Spleen (tissue), 11 donors: ENCODE data around the gene PLA2G6. TPM values are rescaled to one million over a fixed set of nuclear protein-coding genes. Genes with fewer than 3 reads are reported as not detected.

Experiments
- DNase-seq: peaks from one replicate; pipeline ENCODE4 v3.0.0-alpha.2; 2020
- H3K27ac ChIP-seq, 8 donors: fragments of 200-600 bp; sonication (generic) in 7 of 8; 1 replicate in 4 of 8; 2 replicates in 4 of 8; pipeline versions ENCODE4 v1.5.0 to v1.8.0; 2016 to 2021; ENCODE audit warnings: inconsistent platforms in 4 of 8, mild to moderate bottlenecking in 4 of 8, moderate library complexity in 1 of 8
- H3K27me3 ChIP-seq, 7 donors: fragments of 200-600 bp; sonication (generic) in 6 of 7; replicated peaks in 1 of 7; 1 replicate in 4 of 7; 2 replicates in 3 of 7; pipeline versions ENCODE4 v1.5.0 to v1.8.0; 2016 to 2021; ENCODE audit warnings: inconsistent platforms in 3 of 7, mild to moderate bottlenecking in 1 of 7
- H3K36me3 ChIP-seq, 6 donors: fragments of 200-600 bp; sonication (generic) in 5 of 6; 1 replicate in 4 of 6; 2 replicates in 2 of 6; pipeline versions ENCODE4 v1.5.0 to v1.8.0; 2016 to 2021; ENCODE audit warnings: inconsistent platforms in 2 of 6
- H3K4me1 ChIP-seq, 6 donors: fragments of 200-600 bp; sonication (generic) in 5 of 6; 1 replicate in 3 of 6; 2 replicates in 3 of 6; pipeline versions ENCODE4 v1.5.0 to v1.8.0; 2016 to 2021; ENCODE audit warnings: inconsistent platforms in 3 of 6
- H3K4me3 ChIP-seq, 8 donors: fragments of 200-600 bp; sonication (generic) in 7 of 8; 1 replicate in 4 of 8; 2 replicates in 4 of 8; pipeline versions ENCODE4 v1.5.0 to v1.8.0; 2016 to 2021; ENCODE audit warnings: inconsistent platforms in 4 of 8, mild to moderate bottlenecking in 4 of 8, moderate library complexity in 2 of 8
- H3K9me3 ChIP-seq, 8 donors: fragments of 200-600 bp; sonication (generic) in 7 of 8; 1 replicate in 4 of 8; 2 replicates in 4 of 8; pipeline versions ENCODE4 v1.5.0 to v1.8.0; 2016 to 2021; ENCODE audit warnings: inconsistent platforms in 4 of 8
- CTCF ChIP-seq, 11 experiments: fragments of 200-600 bp in 7 of 11; fragments of 450-650 bp in 4 of 11; sonication (generic) in 4 of 11; IDR thresholded peaks in 8 of 11; conservative IDR thresholded peaks in 3 of 11; 1 replicate in 7 of 11; 2 replicates in 4 of 11; pipeline versions ENCODE4 v1.4.0 to v1.8.0; 2016 to 2021; ENCODE audit warnings: antibody characterized with exemption in 11 of 11, inconsistent platforms in 4 of 11, mild to moderate bottlenecking in 1 of 11
- POLR2A ChIP-seq, 3 donors: fragments of 450-650 bp; IDR thresholded peaks; one replicate each; pipeline ENCODE4 v1.5.1; 2017; ENCODE audit warnings: antibody characterized with exemption in 3 of 3, mild to moderate bottlenecking in 1 of 3
- POLR2AphosphoS5 ChIP-seq, 3 donors: sonication (generic); formaldehyde crosslinking; IDR thresholded peaks; one replicate each; pipeline ENCODE4 v1.5.1; 2017; ENCODE audit warnings: antibody characterized with exemption in 3 of 3
- WGBS, 5 donors: extraction: QIAGEN DNeasy Blood & Tissue Kit in 3 of 5; methylation state at CpG; one replicate each; pipeline versions ENCODE4 v1.1.5 to v1.1.7; 2013 to 2018; 5-methylcytosine and 5-hydroxymethylcytosine counted together
- intact Hi-C: fragments of 100-400 bp; cut with DNase I; formaldehyde crosslinking; loops from one replicate; pipeline ENCODE4 v1.15.0; 2023; ENCODE audit warnings: low total_unique reads
- polyA plus RNA-seq, 3 donors: library from polyadenylated mRNA; stranded (reverse); fragments of 200-250 nt; gene quantifications; one replicate each; pipeline ENCODE4 v1.2.1, GENCODE V29; 2013
- total RNA-seq, 7 donors: library from RNA; depleted of rRNA in 3 of 7; stranded (reverse); fragments of >200 nt in 3 of 7; fragmentation: NEBNext Ultra II Directional in 4 of 7; extraction: Animal tissue kit (Norgen Biotek cat#: 25700) in 4 of 7; gene quantifications; one replicate each; pipeline versions ENCODE4 v1.1.0 to v1.2.1, GENCODE V29; 2016 to 2021
- donor health status: healthy with polysubstance abuse.
- donor health status: DM: no; HTN: no; CAD: no; lungs with moderate emphysema.
- donor health status: DM: no; HTN: no; CAD: no.
- donor health status: Bipolar disorder and iron deficiency.
- donor health status: healthy.
- donor health status: DM: no; HTN: no; CAD: no.
- donor health status: DM: yes; HTN: yes; CAD: no.

PLA2G6 gene
- total and polyA plus RNA-seq, 10 donors, result 18.1 to 60.9 (median 55.8) TPM

GRCh38 chr22:38176170-38176741, 5.4 kb downstream of the PLA2G6 start:
- peak; percentile 87 for DNase-seq
- H3K27ac ChIP-seq, result peak overlapping the region; percentile 45 to 78 (median 67)
- peaks cover 31 to 82% (median 59%) of the 10 kb centered on the region in 6 donors for H3K4me1 ChIP-seq
- WGBS, 5 donors, result 15 to 39% (median 28%) methylated on average over 5 to 14 of the region's 14 CpGs
- TF ChIP-seq POLR2A (IDR thresholded peaks at IDR 0.05) (no peak), POLR2AphosphoS5 (IDR thresholded peaks at IDR 0.05) (peak; percentile 81 to 85 (median 82))
- intact Hi-C loops, result no loop called here
- no peaks in the 10 kb centered on the region for H3K9me3 ChIP-seq
- no peaks in the 10 kb centered on the region for H3K27me3 ChIP-seq
- no peak overlapping the region for H3K4me3 ChIP-seq
- no peaks in the 10 kb centered on the region for H3K36me3 ChIP-seq

- WGBS, 5 donors, result 89 to 95% (median 92%) methylated on average over 13 to 17 of the region's 17 CpGs
- Histone ChIP-seq H3K9me3 (no peaks in the 10 kb centered on the region), H3K27ac (peak overlapping the region; percentile 22 to 78 (median 66)), H3K4me3 (no peak overlapping the region), H3K36me3 (no peaks in the 10 kb centered on the region), H3K4me1 (peaks cover 23 to 74% (median 51%) of the 10 kb centered on the region in 6 donors), H3K27me3 (no peaks in the 10 kb centered on the region)
- TF ChIP-seq CTCF (IDR thresholded peaks at IDR 0.05 in 8 of 11, conservative IDR thresholded peaks at IDR 0.05 in 3 of 11), result no peak
- no peak for TF ChIP-seq POLR2AphosphoS5 (IDR thresholded peaks at IDR 0.05)
- no peak for TF ChIP-seq POLR2A (IDR thresholded peaks at IDR 0.05)
- intact Hi-C loops, result no loop called here
- DNase-seq, result no peak
Measured at GRCh38 chr22:38175206-38176118, 6.2 kb downstream of the PLA2G6 start.

- no peak for TF ChIP-seq POLR2A (IDR thresholded peaks at IDR 0.05)
- TF ChIP-seq CTCF (IDR thresholded peaks at IDR 0.05 in 8 of 11, conservative IDR thresholded peaks at IDR 0.05 in 3 of 11), result no peak
- TF ChIP-seq POLR2AphosphoS5 (IDR thresholded peaks at IDR 0.05), result no peak
- Histone ChIP-seq H3K4me3 (no peak overlapping the region), H3K4me1 (peaks cover 19 to 66% (median 47%) of the 10 kb centered on the region in 6 donors), H3K27me3 (no peaks in the 10 kb centered on the region), H3K27ac (no peak overlapping the region), H3K36me3 (peaks cover 0 to under 1% (median 0%) of the 10 kb centered on the region in 6 donors), H3K9me3 (no peaks in the 10 kb centered on the region)
- WGBS, 5 donors, result 81 to 94% (median 90%) methylated on average over 14 of the region's 14 CpGs
- DNase-seq, result no peak
- intact Hi-C loops, result no loop called here
Measured at GRCh38 chr22:38174626-38175025, 7.0 kb downstream of the PLA2G6 start.

- H3K4me3 ChIP-seq, result no peak overlapping the region
- intact Hi-C loops, result no loop called here
- peaks cover 0 to 11% (median 2%) of the 10 kb centered on the region in 6 donors for H3K36me3 ChIP-seq
- no peak overlapping the region for H3K27ac ChIP-seq
- H3K27me3 ChIP-seq, result no peaks in the 10 kb centered on the region
- TF ChIP-seq CTCF (IDR thresholded peaks at IDR 0.05 in 8 of 11, conservative IDR thresholded peaks at IDR 0.05 in 3 of 11) (no peak), POLR2AphosphoS5 (IDR thresholded peaks at IDR 0.05) (no peak), POLR2A (IDR thresholded peaks at IDR 0.05) (no peak)
- 93 to 99% (median 96%) methylated on average over 4 of the region's 4 CpGs for WGBS, 5 donors
- H3K9me3 ChIP-seq, result no peaks in the 10 kb centered on the region
- no peak for DNase-seq
- peaks cover 19 to 61% (median 47%) of the 10 kb centered on the region in 6 donors for H3K4me1 ChIP-seq
Measured at GRCh38 chr22:38173641-38173906, 8.1 kb downstream of the PLA2G6 start.
